GM23338 (cell line): ENCODE measurements around the gene ZFC3H1. TPM values are rescaled to one million over a fixed set of nuclear protein-coding genes. Genes with fewer than 3 reads are reported as not detected.

ENCODE experiments used
- ATAC-seq: fragments of 200-7000 bp; cut with Tn5 transposase; 3 replicates; pipeline ENCODE4 v1.9.1; 2020
- DNase-seq: peaks from one replicate; pipeline ENCODE4 v3.0.0-alpha.2; 2015; ENCODE audit warnings: low spot score
- H2AFZ ChIP-seq: fragments of 200-600 bp; sonication (generic); 2 replicates; pipeline ENCODE4 v1.8.0; 2016; ENCODE audit warnings: antibody characterized with exemption, mild to moderate bottlenecking, moderate library complexity
- H3F3A ChIP-seq: fragments of 200-600 bp; sonication (generic); replicated peaks from 2 replicates; pipeline ENCODE4 v1.8.0; 2017; ENCODE audit warnings: antibody characterized with exemption, mixed run types, low read depth
- H3K27ac ChIP-seq: fragments of 200-600 bp; sonication (generic); 2 replicates; pipeline ENCODE4 v1.6.1; 2016; ENCODE audit warnings: low read depth
- H3K27me3 ChIP-seq: fragments of 200-600 bp; sonication (generic); 2 replicates; pipeline ENCODE4 v1.8.0; 2016; ENCODE audit warnings: mild to moderate bottlenecking, mixed run types, moderate library complexity; ENCODE audit not compliant: insufficient read depth
- H3K36me3 ChIP-seq: fragments of 200-600 bp; sonication (generic); 2 replicates; pipeline ENCODE4 v1.8.0; 2016; ENCODE audit warnings: mild to moderate bottlenecking; ENCODE audit not compliant: insufficient read depth
- H3K4me1 ChIP-seq: fragments of 200-600 bp; sonication (generic); 2 replicates; pipeline ENCODE4 v1.8.0; 2016; ENCODE audit warnings: mild to moderate bottlenecking, moderate library complexity; ENCODE audit not compliant: insufficient read depth
- H3K4me2 ChIP-seq: fragments of 200-600 bp; sonication (generic); 2 replicates; pipeline ENCODE4 v1.7.1; 2017; ENCODE audit warnings: mixed run types
- H3K4me3 ChIP-seq: fragments of 200-600 bp; sonication (generic); 2 replicates; pipeline ENCODE4 v1.6.1; 2016; ENCODE audit warnings: mixed run types
- H3K79me2 ChIP-seq: fragments of 200-600 bp; sonication (generic); replicated peaks from 2 replicates; pipeline ENCODE4 v1.8.0; 2017; ENCODE audit warnings: mild to moderate bottlenecking; ENCODE audit not compliant: insufficient read depth
- H3K9me2 ChIP-seq: fragments of 200-600 bp; sonication (generic); 2 replicates; pipeline ENCODE4 v1.8.0; 2017; ENCODE audit not compliant: insufficient read depth
- H4K20me1 ChIP-seq: fragments of 200-600 bp; sonication (generic); replicated peaks from 2 replicates; pipeline ENCODE4 v1.8.0; 2017; ENCODE audit warnings: mild to moderate bottlenecking; ENCODE audit not compliant: insufficient read depth
- H3K27ac Mint-ChIP-seq: 2 replicates; pipeline ENCODE4 v1.8.0; 2020; ENCODE audit warnings: inconsistent platforms, mild to moderate bottlenecking, moderate library complexity, mixed read lengths
- H3K27me3 Mint-ChIP-seq: 3 replicates; pipeline ENCODE4 v1.8.0; 2022; ENCODE audit warnings: low read depth, mild to moderate bottlenecking, moderate library complexity, mixed read lengths, inconsistent platforms; ENCODE audit not compliant: insufficient read depth, poor library complexity
- H3K36me3 Mint-ChIP-seq: 3 replicates; pipeline ENCODE4 v1.8.0; 2021; ENCODE audit warnings: low read depth, mild to moderate bottlenecking, inconsistent platforms, moderate library complexity, mixed read lengths
- H3K4me1 Mint-ChIP-seq: 3 replicates; pipeline ENCODE4 v1.8.0; 2020; ENCODE audit warnings: mild to moderate bottlenecking, inconsistent platforms, mixed read lengths
- H3K4me3 Mint-ChIP-seq: 3 replicates; pipeline ENCODE4 v1.8.0; 2021; ENCODE audit warnings: moderate library complexity, mild to moderate bottlenecking, inconsistent platforms, mixed read lengths
- H3K9me3 Mint-ChIP-seq: 3 replicates; pipeline ENCODE4 v1.8.0; 2020; ENCODE audit warnings: moderate library complexity, mild to moderate bottlenecking, inconsistent platforms, mixed read lengths
- CREB1 ChIP-seq: fragments of 250-450 bp; sonication (Bioruptor Pico); IDR thresholded peaks from 2 replicates; pipeline ENCODE4 v1.5.0; 2020; ENCODE audit warnings: low read depth, mild to moderate bottlenecking, moderate library complexity
- ETS1 ChIP-seq: IDR thresholded peaks from 2 replicates; pipeline ENCODE4 v1.6.1; 2016; ENCODE audit warnings: antibody characterized with exemption
- EZH2 ChIP-seq: fragments of 200-600 bp; sonication (generic); IDR thresholded peaks from one replicate; pipeline ENCODE4 v1.8.0; 2017; ENCODE audit warnings: antibody characterized with exemption, mild to moderate bottlenecking, low read depth; ENCODE audit not compliant: unreplicated experiment
- EZH2phosphoT487 ChIP-seq: fragments of 200-600 bp; sonication (generic); IDR thresholded peaks from one replicate; pipeline ENCODE4 v1.8.1; 2018; ENCODE audit warnings: antibody characterized with exemption; ENCODE audit not compliant: unreplicated experiment
- JUNB ChIP-seq: IDR thresholded peaks from one replicate; pipeline ENCODE4 v1.6.1; 2016; ENCODE audit warnings: antibody characterized with exemption; ENCODE audit not compliant: unreplicated experiment
- NANOG ChIP-seq: IDR thresholded peaks from 2 replicates; pipeline ENCODE4 v1.6.1; 2016; ENCODE audit warnings: antibody characterized with exemption, borderline replicate concordance
- POLR2AphosphoS5 ChIP-seq: IDR thresholded peaks from 2 replicates; pipeline ENCODE4 v1.6.1; 2016; ENCODE audit warnings: antibody characterized with exemption, low read depth
- STAT1 ChIP-seq: IDR thresholded peaks from one replicate; pipeline ENCODE4 v1.6.1; 2016; ENCODE audit warnings: antibody characterized with exemption; ENCODE audit not compliant: unreplicated experiment
- ZNF114 ChIP-seq: fragments of 250-450 bp; sonication (Bioruptor Pico); IDR thresholded peaks from 2 replicates; pipeline ENCODE4 v1.5.0; 2020; ENCODE audit warnings: mild to moderate bottlenecking, moderate library complexity
- ZNF331 ChIP-seq: fragments of 250-450 bp; sonication (Bioruptor Pico); IDR thresholded peaks from 2 replicates; pipeline ENCODE4 v1.5.0; 2020; ENCODE audit warnings: low read depth, mild to moderate bottlenecking, moderate library complexity
- ZNF462 ChIP-seq: fragments of 250-450 bp; sonication (Bioruptor Pico); IDR thresholded peaks from 2 replicates; pipeline ENCODE4 v1.5.0; 2020; ENCODE audit warnings: mild to moderate bottlenecking, moderate library complexity
- polyA plus RNA-seq: library from polyadenylated mRNA; unstranded; fragments of >200 nt; fragmentation: Nextera tagmentation; extraction: Ambion mirVana; gene quantifications from 2 replicates; pipeline ENCODE4 v1.2.1, GENCODE V29; 2016
- total RNA-seq: library from RNA; depleted of rRNA; stranded (reverse); fragments of >200 nt; shearing (Covaris generic); gene quantifications from 2 replicates; pipeline ENCODE4 v1.2.3, GENCODE V29; 2014
- TF ChIP-seq, protein P1 (sequence below): IDR thresholded peaks from one replicate; pipeline ENCODE4 v1.6.1; 2018; ENCODE audit warnings: antibody characterized with exemption; ENCODE audit not compliant: unreplicated experiment
- TF ChIP-seq, protein P2 (sequence below), 2 experiments: fragments of 200-600 bp in 1 of 2; sonication (generic) in 1 of 2; conservative IDR thresholded peaks; 2 replicates each; pipeline versions ENCODE4 v1.5.1 to v1.6.1; 2016 to 2017; ENCODE audit warnings: antibody characterized with exemption in 2 of 2, low read depth in 2 of 2, mild to moderate bottlenecking in 2 of 2, moderate library complexity in 1 of 2

ZFC3H1 gene
- total and polyA plus RNA-seq, 2 experiments from 2014 or later = 30.3 to 46.2 TPM

DNA sequence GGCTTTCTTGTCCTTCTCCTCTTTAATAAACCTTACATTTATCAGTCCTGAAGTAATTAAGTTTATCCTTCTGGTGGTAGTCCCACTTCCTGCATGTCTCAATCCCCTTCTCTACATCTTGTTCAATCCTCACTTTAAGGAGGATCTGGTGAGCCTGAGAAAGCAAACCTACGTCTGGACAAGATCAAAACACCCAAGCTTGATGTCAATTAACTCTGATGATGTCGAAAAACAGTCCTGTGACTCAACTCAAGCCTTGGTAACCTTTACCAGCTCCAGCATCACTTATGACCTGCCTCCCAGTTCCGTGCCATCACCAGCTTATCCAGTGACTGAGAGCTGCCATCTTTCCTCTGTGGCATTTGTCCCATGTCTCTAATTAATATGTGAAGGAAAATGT is 79.3 kb downstream of the ZFC3H1 start:
- Mint-ChIP-seq H3K9me3 (peaks cover 6% of the 10 kb centered on the region; the same call in 1 of the 3 replicates), H3K27ac (no peak overlapping the region), H3K36me3 (no peaks in the 10 kb centered on the region), H3K27me3 (no peaks in the 10 kb centered on the region), H3K4me1 (no peaks in the 10 kb centered on the region), H3K4me3 (no peak overlapping the region)
- H2AFZ ChIP-seq = no peak overlapping the region
- no peak for TF ChIP-seq ETS1
- no peak for TF ChIP-seq EZH2
- no peak for TF ChIP-seq STAT1
- no peak for TF ChIP-seq CREB1 (CRISPR knock-in tag)
- TF ChIP-seq, protein P1, sequence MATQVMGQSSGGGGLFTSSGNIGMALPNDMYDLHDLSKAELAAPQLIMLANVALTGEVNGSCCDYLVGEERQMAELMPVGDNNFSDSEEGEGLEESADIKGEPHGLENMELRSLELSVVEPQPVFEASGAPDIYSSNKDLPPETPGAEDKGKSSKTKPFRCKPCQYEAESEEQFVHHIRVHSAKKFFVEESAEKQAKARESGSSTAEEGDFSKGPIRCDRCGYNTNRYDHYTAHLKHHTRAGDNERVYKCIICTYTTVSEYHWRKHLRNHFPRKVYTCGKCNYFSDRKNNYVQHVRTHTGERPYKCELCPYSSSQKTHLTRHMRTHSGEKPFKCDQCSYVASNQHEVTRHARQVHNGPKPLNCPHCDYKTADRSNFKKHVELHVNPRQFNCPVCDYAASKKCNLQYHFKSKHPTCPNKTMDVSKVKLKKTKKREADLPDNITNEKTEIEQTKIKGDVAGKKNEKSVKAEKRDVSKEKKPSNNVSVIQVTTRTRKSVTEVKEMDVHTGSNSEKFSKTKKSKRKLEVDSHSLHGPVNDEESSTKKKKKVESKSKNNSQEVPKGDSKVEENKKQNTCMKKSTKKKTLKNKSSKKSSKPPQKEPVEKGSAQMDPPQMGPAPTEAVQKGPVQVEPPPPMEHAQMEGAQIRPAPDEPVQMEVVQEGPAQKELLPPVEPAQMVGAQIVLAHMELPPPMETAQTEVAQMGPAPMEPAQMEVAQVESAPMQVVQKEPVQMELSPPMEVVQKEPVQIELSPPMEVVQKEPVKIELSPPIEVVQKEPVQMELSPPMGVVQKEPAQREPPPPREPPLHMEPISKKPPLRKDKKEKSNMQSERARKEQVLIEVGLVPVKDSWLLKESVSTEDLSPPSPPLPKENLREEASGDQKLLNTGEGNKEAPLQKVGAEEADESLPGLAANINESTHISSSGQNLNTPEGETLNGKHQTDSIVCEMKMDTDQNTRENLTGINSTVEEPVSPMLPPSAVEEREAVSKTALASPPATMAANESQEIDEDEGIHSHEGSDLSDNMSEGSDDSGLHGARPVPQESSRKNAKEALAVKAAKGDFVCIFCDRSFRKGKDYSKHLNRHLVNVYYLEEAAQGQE = no peak
- no peak for TF ChIP-seq ZNF462 (CRISPR knock-in tag)
- no peak for TF ChIP-seq NANOG
- TF ChIP-seq POLR2AphosphoS5 = no peak
- TF ChIP-seq, protein P2, sequence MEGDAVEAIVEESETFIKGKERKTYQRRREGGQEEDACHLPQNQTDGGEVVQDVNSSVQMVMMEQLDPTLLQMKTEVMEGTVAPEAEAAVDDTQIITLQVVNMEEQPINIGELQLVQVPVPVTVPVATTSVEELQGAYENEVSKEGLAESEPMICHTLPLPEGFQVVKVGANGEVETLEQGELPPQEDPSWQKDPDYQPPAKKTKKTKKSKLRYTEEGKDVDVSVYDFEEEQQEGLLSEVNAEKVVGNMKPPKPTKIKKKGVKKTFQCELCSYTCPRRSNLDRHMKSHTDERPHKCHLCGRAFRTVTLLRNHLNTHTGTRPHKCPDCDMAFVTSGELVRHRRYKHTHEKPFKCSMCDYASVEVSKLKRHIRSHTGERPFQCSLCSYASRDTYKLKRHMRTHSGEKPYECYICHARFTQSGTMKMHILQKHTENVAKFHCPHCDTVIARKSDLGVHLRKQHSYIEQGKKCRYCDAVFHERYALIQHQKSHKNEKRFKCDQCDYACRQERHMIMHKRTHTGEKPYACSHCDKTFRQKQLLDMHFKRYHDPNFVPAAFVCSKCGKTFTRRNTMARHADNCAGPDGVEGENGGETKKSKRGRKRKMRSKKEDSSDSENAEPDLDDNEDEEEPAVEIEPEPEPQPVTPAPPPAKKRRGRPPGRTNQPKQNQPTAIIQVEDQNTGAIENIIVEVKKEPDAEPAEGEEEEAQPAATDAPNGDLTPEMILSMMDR (conservative IDR thresholded peaks at IDR 0.05; ENCODE audit: low read depth in 2 of 2) = no peak
- no peak for TF ChIP-seq JUNB
- no peak for TF ChIP-seq ZNF331 (CRISPR knock-in tag)
- TF ChIP-seq EZH2phosphoT487 = no peak
- no peak for TF ChIP-seq ZNF114 (CRISPR knock-in tag)
- peaks cover 11% of the 10 kb centered on the region; the same call in 1 of the 2 replicates for H3K9me2 ChIP-seq
- H3K79me2 ChIP-seq = no peaks in the 10 kb centered on the region
- H4K20me1 ChIP-seq = no peaks in the 10 kb centered on the region
- no peak overlapping the region for H3K4me3 ChIP-seq
- H3K27me3 ChIP-seq = no peaks in the 10 kb centered on the region
- no peaks in the 10 kb centered on the region for H3F3A ChIP-seq
- no peak overlapping the region for H3K4me2 ChIP-seq
- H3K27ac ChIP-seq = no peak overlapping the region
- DNase-seq (no peak), ATAC-seq (no peak)
- no peaks in the 10 kb centered on the region for H3K36me3 ChIP-seq
- H3K4me1 ChIP-seq = no peaks in the 10 kb centered on the region
